Nephron progenitor cell (in vitro differentiated cells): Measurements from ENCODE around the gene HACD3.
"Not testable (repeated sequence)": the region's sequence is repeated elsewhere in the genome, so short reads cannot be mapped to it uniquely, and the experiment has no call there.

ENCODE experiments used
- DNase-seq: peaks from one replicate; pipeline ENCODE4 v3.0.0; 2021
- H3K27ac Mint-ChIP-seq: 2 replicates; pipeline ENCODE4 v1.8.0; 2021; ENCODE audit warnings: mild to moderate bottlenecking, moderate library complexity, mixed read lengths
- H3K27me3 Mint-ChIP-seq: 2 replicates; pipeline ENCODE4 v1.8.0; 2021; ENCODE audit warnings: mild to moderate bottlenecking, low read depth, mixed read lengths; ENCODE audit not compliant: poor library complexity
- H3K36me3 Mint-ChIP-seq: 2 replicates; pipeline ENCODE4 v1.8.0; 2021; ENCODE audit warnings: low read depth, mixed read lengths
- H3K4me1 Mint-ChIP-seq: 2 replicates; pipeline ENCODE4 v1.8.0; 2021; ENCODE audit warnings: mixed read lengths
- H3K4me3 Mint-ChIP-seq: 2 replicates; pipeline ENCODE4 v1.8.0; 2021; ENCODE audit warnings: mild to moderate bottlenecking, moderate library complexity, mixed read lengths
- H3K9me3 Mint-ChIP-seq: 2 replicates; pipeline ENCODE4 v1.8.0; 2021; ENCODE audit warnings: mild to moderate bottlenecking, moderate library complexity, mixed read lengths
- TF ChIP-seq, protein P1 (sequence below): fragments of 200-600 bp; sonication (generic); IDR thresholded peaks from 2 replicates; pipeline ENCODE4 v1.5.0; 2021; ENCODE audit warnings: antibody characterized with exemption

HACD3 gene

DNA sequence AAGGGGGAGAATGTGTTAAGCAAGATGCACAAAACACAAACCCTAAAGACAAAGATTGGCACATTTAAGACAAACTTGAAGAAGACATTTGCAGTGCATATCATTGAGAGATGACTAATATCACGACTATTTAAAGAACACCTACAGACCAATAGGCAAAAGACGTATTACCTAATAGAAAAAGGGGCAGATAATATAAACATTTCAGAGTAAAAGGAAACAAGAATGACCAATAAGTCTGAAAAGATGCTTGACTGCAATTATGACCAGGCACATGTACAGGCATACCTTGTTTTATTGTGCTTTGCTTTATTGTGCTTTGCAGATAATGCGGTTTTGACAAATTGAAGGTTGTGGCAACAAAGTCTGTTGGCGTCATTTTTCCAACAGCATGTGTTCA lies 4.9 kb downstream of the HACD3 start:
- Mint-ChIP-seq H3K27ac (no peak overlapping the region), H3K27me3 (peaks cover 2% of the 10 kb centered on the region), H3K36me3 (peaks cover 51% of the 10 kb centered on the region), H3K4me1 (peaks cover 46% of the 10 kb centered on the region), H3K4me3 (no peak overlapping the region), H3K9me3 (peaks cover 5% of the 10 kb centered on the region)
- TF ChIP-seq, protein P1, sequence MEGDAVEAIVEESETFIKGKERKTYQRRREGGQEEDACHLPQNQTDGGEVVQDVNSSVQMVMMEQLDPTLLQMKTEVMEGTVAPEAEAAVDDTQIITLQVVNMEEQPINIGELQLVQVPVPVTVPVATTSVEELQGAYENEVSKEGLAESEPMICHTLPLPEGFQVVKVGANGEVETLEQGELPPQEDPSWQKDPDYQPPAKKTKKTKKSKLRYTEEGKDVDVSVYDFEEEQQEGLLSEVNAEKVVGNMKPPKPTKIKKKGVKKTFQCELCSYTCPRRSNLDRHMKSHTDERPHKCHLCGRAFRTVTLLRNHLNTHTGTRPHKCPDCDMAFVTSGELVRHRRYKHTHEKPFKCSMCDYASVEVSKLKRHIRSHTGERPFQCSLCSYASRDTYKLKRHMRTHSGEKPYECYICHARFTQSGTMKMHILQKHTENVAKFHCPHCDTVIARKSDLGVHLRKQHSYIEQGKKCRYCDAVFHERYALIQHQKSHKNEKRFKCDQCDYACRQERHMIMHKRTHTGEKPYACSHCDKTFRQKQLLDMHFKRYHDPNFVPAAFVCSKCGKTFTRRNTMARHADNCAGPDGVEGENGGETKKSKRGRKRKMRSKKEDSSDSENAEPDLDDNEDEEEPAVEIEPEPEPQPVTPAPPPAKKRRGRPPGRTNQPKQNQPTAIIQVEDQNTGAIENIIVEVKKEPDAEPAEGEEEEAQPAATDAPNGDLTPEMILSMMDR = no peak
- DNase-seq = no peak

DNA sequence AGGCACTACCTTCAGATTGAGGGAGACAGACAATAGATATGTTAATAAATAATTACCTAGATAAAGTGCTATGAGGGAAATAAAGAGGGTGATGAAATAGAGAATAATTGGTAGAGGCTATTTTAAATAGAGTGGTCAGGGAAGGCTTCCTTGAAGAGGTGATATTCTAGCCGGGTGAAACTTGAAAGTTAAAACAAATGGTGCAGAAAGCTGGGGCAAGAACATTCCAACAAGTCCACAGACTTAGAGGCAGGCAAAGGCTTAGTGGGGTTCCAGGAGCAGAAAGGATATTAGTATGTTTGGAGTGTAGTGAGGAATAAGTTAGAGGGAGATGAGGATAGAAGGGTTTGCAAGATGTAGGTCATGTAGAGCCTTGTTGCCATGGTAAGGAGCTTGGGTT lies 10.1 kb downstream of the HACD3 start:
- peaks cover 14% of the 10 kb centered on the region for H3K9me3 Mint-ChIP-seq
- no peak for DNase-seq
- H3K4me3 Mint-ChIP-seq = no peak overlapping the region
- H3K4me1 Mint-ChIP-seq = peaks cover 10% of the 10 kb centered on the region
- TF ChIP-seq, protein P1 = no peak
- peaks cover 2% of the 10 kb centered on the region for H3K27me3 Mint-ChIP-seq
- H3K27ac Mint-ChIP-seq = peak overlapping the region; percentile 15
- peaks cover 78% of the 10 kb centered on the region for H3K36me3 Mint-ChIP-seq

DNA sequence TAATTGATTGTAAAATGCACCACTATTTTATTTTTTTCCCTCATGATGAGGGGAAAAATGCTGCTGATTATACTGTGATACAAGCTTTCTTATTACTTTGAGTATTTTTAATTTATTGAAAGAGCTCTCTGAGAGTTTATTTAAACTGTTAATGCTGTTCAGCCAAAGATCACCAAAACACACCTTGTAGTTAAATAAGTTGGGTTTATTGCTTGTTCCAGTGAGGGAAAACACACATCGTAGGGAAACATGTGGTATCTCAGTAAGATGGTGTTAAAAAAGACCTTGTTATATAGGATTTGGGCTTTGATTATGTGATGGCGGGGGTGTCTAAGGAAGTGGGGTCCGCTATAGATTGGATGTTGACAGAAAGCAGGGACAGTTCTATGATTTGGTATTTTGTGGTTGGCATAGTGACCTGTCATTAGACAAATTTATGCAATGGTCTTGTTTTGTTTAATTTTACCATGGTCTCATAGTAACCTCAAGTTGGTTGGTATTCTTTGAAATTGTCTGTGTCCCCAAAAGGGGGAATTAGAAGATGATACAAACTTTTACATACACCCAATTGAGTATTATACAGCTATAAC lies 11.1 kb downstream of the HACD3 start:
- Mint-ChIP-seq H3K27me3 (peaks cover 2% of the 10 kb centered on the region), H3K4me1 (peaks cover 10% of the 10 kb centered on the region), H3K4me3 (no peak overlapping the region), H3K27ac (no peak overlapping the region), H3K36me3 (peaks cover 74% of the 10 kb centered on the region), H3K9me3 (peaks cover 18% of the 10 kb centered on the region)
- DNase-seq = no peak
- TF ChIP-seq, protein P1 = no peak

DNA sequence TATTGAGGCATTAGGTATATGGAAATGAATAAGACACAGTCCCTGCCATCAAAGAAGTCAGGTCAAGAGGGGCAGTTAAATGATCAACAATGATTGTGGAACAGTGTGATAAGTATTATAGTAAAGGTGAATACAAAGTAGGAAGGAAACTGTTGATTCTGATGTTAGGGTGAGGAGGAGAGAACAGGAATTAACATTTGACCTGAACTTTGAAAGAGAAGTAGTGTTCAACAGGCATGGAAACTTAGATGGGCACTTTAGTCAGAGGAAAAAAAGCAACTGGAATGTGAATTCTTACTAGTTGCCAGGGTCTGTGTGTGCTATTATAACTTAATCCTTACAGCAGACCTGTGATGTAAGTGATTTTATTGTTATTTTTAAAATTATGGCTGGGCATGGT lies 17.6 kb downstream of the HACD3 start:
- DNase-seq = no peak
- Mint-ChIP-seq H3K4me1 (peaks cover 19% of the 10 kb centered on the region), H3K36me3 (peaks cover 56% of the 10 kb centered on the region), H3K4me3 (no peak overlapping the region), H3K27ac (no peak overlapping the region), H3K9me3 (peaks cover 7% of the 10 kb centered on the region), H3K27me3 (no peaks in the 10 kb centered on the region)
- TF ChIP-seq, protein P1 = no peak

DNA sequence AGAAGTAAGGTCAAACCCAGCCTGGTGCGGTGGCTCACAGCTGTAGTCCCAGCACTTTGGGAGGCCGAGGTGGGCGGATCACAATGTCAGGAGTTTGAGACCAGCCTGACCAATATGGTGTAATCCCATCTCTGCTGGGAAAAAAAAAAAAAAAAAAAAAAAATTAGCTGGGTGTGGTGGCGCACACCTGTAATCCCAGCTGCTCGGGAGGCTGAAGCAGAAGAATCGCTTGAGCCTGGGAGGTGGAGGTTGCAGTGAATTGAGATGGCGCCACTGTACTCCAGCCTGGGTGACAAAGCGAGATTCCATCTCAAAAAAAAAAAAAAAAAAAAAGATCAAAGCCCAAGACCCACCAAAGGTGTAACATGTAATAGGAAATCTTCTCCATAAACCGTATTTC lies 19.0 kb downstream of the HACD3 start:
- H3K4me3 Mint-ChIP-seq, H3K9me3 Mint-ChIP-seq, H3K27ac Mint-ChIP-seq, H3K27me3 Mint-ChIP-seq, DNase-seq: not testable (repeated sequence)
- H3K4me1 Mint-ChIP-seq = peaks cover 19% of the 10 kb centered on the region
- peaks cover 58% of the 10 kb centered on the region for H3K36me3 Mint-ChIP-seq

DNA sequence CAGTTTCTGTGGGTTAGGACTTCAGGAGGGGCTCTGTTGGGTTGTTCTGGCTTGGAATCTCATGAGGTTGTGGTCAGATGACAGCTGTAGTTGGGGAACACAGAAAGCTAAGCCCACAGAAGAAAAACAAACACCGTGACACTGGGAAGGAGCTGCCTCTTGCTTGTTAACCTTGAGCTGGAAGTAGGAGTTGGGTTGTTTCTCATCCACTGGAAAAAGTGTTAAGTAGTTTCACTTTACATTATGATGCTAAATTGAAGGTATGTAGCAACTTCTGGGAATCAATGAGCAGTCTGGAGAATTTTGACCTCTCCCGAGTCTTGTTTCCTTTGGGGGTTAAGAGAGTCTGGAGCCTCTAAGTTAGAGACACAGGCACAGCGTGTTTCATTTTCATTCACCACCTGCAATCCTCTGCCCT lies 20.4 kb downstream of the HACD3 start:
- peaks cover 19% of the 10 kb centered on the region for H3K4me1 Mint-ChIP-seq
- peaks cover 7% of the 10 kb centered on the region for H3K9me3 Mint-ChIP-seq
- TF ChIP-seq, protein P1 = no peak
- H3K27ac Mint-ChIP-seq = peak overlapping the region; percentile 94
- H3K27me3 Mint-ChIP-seq = no peaks in the 10 kb centered on the region
- no peak overlapping the region for H3K4me3 Mint-ChIP-seq
- peaks cover 61% of the 10 kb centered on the region for H3K36me3 Mint-ChIP-seq
- DNase-seq = no peak
